Smooth muscle cell (in vitro differentiated cells): Measurements from ENCODE around the gene TMEM179B. TPM values are rescaled to one million over a fixed set of nuclear protein-coding genes. Genes with fewer than 3 reads are reported as not detected.
"Not testable (repeated sequence)": the region's sequence is repeated elsewhere in the genome, so short reads cannot be mapped to it uniquely, and the experiment has no call there.

Experiments
- DNase-seq: peaks from one replicate; lab custom pipeline; 2025; ENCODE audit not compliant: unreplicated experiment; lab: John Stamatoyannopoulos, UW
- H2AFZ ChIP-seq: fragments of 200-600 bp; sonication (generic); 2 replicates; pipeline ENCODE4 v1.6.0; 2016; ENCODE audit warnings: antibody characterized with exemption, low read depth, mild to moderate bottlenecking
- H3F3A ChIP-seq: fragments of 200-600 bp; sonication (generic); 2 replicates; pipeline ENCODE4 v1.6.0; 2017; ENCODE audit warnings: antibody characterized with exemption, low read depth
- H3K27ac ChIP-seq: fragments of 200-600 bp; sonication (generic); 2 replicates; pipeline ENCODE4 v1.5.1; 2016; ENCODE audit warnings: low read depth, mild to moderate bottlenecking
- H3K27me3 ChIP-seq: fragments of 200-600 bp; sonication (generic); 2 replicates; pipeline ENCODE4 v1.6.1; 2016; ENCODE audit warnings: low read depth, mild to moderate bottlenecking
- H3K36me3 ChIP-seq: fragments of 200-600 bp; sonication (generic); 2 replicates; pipeline ENCODE4 v1.5.1; 2016; ENCODE audit warnings: low read depth
- H3K4me1 ChIP-seq: fragments of 200-600 bp; sonication (generic); 2 replicates; pipeline ENCODE4 v1.5.1; 2016; ENCODE audit warnings: low read depth
- H3K4me2 ChIP-seq: fragments of 200-600 bp; sonication (generic); 2 replicates; pipeline ENCODE4 v1.6.0; 2016; ENCODE audit warnings: mild to moderate bottlenecking
- H3K4me3 ChIP-seq: fragments of 200-600 bp; sonication (generic); 2 replicates; pipeline ENCODE4 v1.5.1; 2016; ENCODE audit warnings: mild to moderate bottlenecking
- H3K79me2 ChIP-seq: fragments of 200-600 bp; sonication (generic); 2 replicates; pipeline ENCODE4 v1.6.0; 2016; ENCODE audit warnings: low read depth, mild to moderate bottlenecking
- H3K9ac ChIP-seq: fragments of 200-600 bp; sonication (generic); 2 replicates; pipeline ENCODE4 v1.6.0; 2016; ENCODE audit warnings: low read depth
- H3K9me3 ChIP-seq: fragments of 200-600 bp; sonication (generic); replicated peaks from 2 replicates; pipeline ENCODE4 v1.5.1; 2016; ENCODE audit warnings: low read depth
- H4K20me1 ChIP-seq: fragments of 200-600 bp; sonication (generic); 2 replicates; pipeline ENCODE4 v1.6.0; 2016; ENCODE audit warnings: low read depth
- WGBS: methylation state at CpG from one replicate; pipeline ENCODE4 v1.1.7; 2016; ENCODE audit warnings: low lambda C conversion rate; 5-methylcytosine and 5-hydroxymethylcytosine counted together
- polyA plus RNA-seq: library from polyadenylated mRNA; unstranded; fragments of >200 nt; fragmentation: Nextera tagmentation; extraction: Ambion mirVana; gene quantifications from 2 replicates; pipeline ENCODE4 v1.2.1, GENCODE V29; 2016
- total RNA-seq: library from RNA; depleted of rRNA; stranded (reverse); fragments of >200 nt; gene quantifications from 2 replicates; pipeline ENCODE4 v1.2.3, GENCODE V29; 2014
- TF ChIP-seq, protein P1 (sequence below): fragments of 200-600 bp; sonication (generic); IDR thresholded peaks from 2 replicates; pipeline ENCODE4 v1.5.1; 2017; ENCODE audit warnings: borderline replicate concordance, mild to moderate bottlenecking, antibody characterized with exemption; ENCODE audit not compliant: insufficient read depth, poor library complexity, severe bottlenecking

Gene TMEM179B, protein sequence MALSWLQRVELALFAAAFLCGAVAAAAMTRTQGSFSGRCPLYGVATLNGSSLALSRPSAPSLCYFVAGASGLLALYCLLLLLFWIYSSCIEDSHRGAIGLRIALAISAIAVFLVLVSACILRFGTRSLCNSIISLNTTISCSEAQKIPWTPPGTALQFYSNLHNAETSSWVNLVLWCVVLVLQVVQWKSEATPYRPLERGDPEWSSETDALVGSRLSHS
- total RNA-seq = 96.0 and 103 TPM in 2 replicates
- 113 and 125 TPM in 2 replicates for polyA plus RNA-seq

DNA sequence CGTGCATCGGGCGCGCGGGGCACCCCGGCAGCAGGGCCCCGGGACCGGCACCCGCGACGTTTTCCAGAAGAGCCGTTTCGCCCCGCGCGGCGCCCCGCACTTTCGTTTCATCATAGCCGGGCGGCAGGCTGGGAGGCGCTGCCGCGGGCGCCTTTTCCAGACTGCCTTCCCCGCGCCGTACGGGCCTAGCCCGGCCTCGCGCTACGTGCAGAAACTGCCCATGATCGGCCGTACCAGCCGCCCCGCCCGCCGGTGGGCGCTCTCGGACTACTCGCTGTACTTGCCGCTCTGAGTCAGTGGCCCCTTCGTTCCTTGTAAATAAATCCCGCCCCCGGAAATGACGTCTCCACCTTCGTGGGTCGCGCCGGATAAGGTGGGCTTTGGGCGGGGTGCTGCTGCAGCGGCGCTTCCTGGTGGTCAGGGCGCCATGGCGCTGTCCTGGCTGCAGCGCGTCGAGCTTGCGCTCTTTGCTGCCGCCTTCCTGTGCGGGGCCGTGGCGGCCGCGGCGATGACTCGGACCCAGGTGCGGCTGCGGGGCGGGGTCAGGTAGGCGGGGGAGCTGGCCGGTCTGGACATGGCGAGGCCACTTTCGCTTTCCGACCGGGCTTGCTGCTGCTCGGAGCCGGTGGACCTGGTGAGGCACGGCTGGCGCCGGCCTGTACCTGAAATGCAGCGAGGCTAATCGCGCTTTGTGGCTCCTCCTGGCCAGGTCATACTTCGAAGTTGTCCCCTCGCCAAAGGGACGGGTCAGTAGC lies at the start of gene TMEM179B:
Gene TMEM179B, plus strand, starts transcription at position 398 of the 755 bp plus-strand sequence. Its CDS starts 30 bp downstream, at position 428.
- Histone ChIP-seq H3K9me3 (no peaks in the 10 kb centered on the region), H3K4me1 (peaks cover 9% of the 10 kb centered on the region), H3K4me3 (peak within 1 kb of the TSS; percentile 86), H3K36me3 (no peaks in the 10 kb centered on the region), H3K4me2 (peak within 1 kb of the TSS; percentile 95), H3K27ac (peak within 1 kb of the TSS; percentile 87), H2AFZ (peak within 1 kb of the TSS; percentile 67), H3K9ac (peak within 1 kb of the TSS; percentile 81), H4K20me1 (peaks cover 5% of the 10 kb centered on the region), H3F3A (peaks cover 22% of the 10 kb centered on the region), H3K79me2 (peaks cover 39% of the 10 kb centered on the region), H3K27me3 (no peaks in the 10 kb centered on the region)
- DNase-seq = peak; percentile 80
- under 1% methylated on average over 76 of the region's 88 CpGs for WGBS
- TF ChIP-seq, protein P1, sequence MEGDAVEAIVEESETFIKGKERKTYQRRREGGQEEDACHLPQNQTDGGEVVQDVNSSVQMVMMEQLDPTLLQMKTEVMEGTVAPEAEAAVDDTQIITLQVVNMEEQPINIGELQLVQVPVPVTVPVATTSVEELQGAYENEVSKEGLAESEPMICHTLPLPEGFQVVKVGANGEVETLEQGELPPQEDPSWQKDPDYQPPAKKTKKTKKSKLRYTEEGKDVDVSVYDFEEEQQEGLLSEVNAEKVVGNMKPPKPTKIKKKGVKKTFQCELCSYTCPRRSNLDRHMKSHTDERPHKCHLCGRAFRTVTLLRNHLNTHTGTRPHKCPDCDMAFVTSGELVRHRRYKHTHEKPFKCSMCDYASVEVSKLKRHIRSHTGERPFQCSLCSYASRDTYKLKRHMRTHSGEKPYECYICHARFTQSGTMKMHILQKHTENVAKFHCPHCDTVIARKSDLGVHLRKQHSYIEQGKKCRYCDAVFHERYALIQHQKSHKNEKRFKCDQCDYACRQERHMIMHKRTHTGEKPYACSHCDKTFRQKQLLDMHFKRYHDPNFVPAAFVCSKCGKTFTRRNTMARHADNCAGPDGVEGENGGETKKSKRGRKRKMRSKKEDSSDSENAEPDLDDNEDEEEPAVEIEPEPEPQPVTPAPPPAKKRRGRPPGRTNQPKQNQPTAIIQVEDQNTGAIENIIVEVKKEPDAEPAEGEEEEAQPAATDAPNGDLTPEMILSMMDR = peak; percentile 57

DNA sequence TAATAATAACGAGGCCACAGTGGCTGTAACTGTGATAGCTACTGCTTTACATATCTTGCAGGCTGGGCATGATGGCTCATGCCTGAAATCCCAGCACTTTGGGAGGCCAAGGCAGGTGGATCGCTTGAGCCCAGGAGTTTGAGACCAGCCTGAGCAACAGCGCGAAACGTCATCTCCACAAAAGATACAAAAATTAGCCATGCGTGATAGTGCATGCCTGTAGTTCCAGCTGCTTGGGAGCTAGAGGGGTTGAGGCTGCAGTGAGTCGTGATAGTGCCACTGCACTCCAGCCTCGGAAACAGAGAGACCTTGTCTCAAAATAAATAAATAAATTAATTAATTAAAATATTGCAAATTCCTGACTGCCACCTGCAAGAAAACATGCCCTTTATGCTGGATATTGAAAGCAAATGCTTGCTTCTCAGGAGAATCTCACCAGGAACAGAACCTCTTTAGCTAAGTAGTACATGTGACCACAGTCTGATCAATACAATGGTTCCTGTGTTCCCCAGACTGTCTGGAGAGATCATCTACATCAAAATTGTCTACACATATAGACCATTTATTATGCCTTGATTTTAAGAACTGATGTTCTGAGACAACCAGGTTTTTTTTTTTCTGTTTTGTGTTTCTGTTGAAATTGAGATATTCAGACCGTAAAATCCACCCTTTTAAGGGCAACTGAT lies 39.6 kb upstream of the TMEM179B start:
- H4K20me1 ChIP-seq = no peaks in the 10 kb centered on the region
- H3K9me3 ChIP-seq = no peaks in the 10 kb centered on the region
- peaks cover 12% of the 10 kb centered on the region for H3K79me2 ChIP-seq
- no peak overlapping the region for H3K9ac ChIP-seq
- WGBS = 89% methylated on average over 9 of the region's 9 CpGs
- no peak overlapping the region for H3K4me3 ChIP-seq
- peaks cover 11% of the 10 kb centered on the region for H3F3A ChIP-seq
- TF ChIP-seq, protein P1 = no peak
- H3K27me3 ChIP-seq = no peaks in the 10 kb centered on the region
- H3K36me3 ChIP-seq = no peaks in the 10 kb centered on the region
- no peak overlapping the region for H2AFZ ChIP-seq
- no peak overlapping the region for H3K27ac ChIP-seq
- no peaks in the 10 kb centered on the region for H3K4me1 ChIP-seq
- no peak for DNase-seq
- no peak overlapping the region for H3K4me2 ChIP-seq

DNA sequence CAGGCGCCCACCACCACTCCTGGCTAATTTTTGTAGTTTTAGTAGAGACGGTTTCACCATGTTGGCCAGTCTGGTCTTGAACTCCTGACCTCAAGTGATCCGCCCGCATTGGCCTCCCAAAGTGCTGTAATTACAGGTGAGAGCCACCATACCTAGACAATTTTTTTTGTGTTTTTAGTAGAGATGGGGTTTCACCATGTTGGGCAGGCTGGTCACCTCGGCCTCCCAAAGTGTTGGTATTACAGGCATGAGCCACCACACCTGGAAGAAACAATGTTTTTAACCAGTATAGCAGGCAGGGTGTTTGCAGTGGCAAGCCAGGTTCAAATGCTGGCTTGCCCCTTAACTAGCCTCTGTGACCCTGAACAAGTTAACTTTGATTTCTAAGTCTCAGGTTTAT lies 37.3 kb upstream of the TMEM179B start:
- not testable (repeated sequence) for H3K27me3 ChIP-seq, H4K20me1 ChIP-seq, H3K4me1 ChIP-seq, H3K4me2 ChIP-seq, DNase-seq, H3K4me3 ChIP-seq, H3K9me3 ChIP-seq, H3K27ac ChIP-seq, H3K9ac ChIP-seq, H3K36me3 ChIP-seq, H2AFZ ChIP-seq
- 99% methylated on average over 5 of the region's 5 CpGs for WGBS
- peaks cover 21% of the 10 kb centered on the region for H3K79me2 ChIP-seq
- H3F3A ChIP-seq = peaks cover 11% of the 10 kb centered on the region

DNA sequence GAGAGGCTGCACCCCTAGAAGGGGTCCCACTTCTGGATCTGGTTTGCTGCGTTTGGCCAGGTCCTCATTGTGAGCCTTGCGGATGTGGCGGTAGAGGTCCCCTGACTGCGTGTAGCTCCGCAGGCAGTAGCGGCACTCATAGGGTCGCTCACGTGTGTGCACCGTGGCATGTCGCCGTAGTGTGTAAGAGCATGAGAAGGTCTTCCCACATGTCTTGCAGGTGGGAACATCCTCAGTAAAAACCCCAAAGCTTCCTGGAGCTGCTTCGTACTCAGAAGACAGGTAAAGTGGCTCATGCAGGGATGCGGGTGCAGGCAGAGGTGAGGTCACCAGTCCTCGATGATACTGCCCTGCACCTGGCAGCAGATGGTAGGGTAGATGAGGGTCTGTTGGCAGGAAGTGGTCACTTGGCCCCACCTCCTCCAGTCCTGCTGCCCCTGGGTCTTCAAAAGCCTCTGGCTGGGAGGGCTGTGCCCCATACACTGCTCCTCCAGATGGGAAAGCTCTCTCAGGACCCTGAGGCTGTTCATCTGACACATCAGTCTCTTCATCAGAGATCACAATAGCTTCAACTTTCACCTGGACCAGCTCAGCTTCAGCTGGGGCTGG lies 34.9 kb upstream of the TMEM179B start:
- no peak overlapping the region for H3K9ac ChIP-seq
- H3K27ac ChIP-seq = no peak overlapping the region
- peaks cover 21% of the 10 kb centered on the region for H3K79me2 ChIP-seq
- H2AFZ ChIP-seq = no peak overlapping the region
- no peaks in the 10 kb centered on the region for H3K27me3 ChIP-seq
- H3K36me3 ChIP-seq = no peaks in the 10 kb centered on the region
- no peak overlapping the region for H3K4me3 ChIP-seq
- H3K4me2 ChIP-seq = no peak overlapping the region
- TF ChIP-seq, protein P1 = no peak
- 99% methylated on average over 14 of the region's 14 CpGs for WGBS
- no peaks in the 10 kb centered on the region for H3K9me3 ChIP-seq
- DNase-seq = no peak
- peaks cover 11% of the 10 kb centered on the region for H3F3A ChIP-seq
- H4K20me1 ChIP-seq = no peaks in the 10 kb centered on the region
- H3K4me1 ChIP-seq = no peaks in the 10 kb centered on the region
